Measurements from ENCODE around the gene TTC12. TPM values are rescaled to one million over a fixed set of nuclear protein-coding genes. Genes with fewer than 3 reads are reported as not detected.

TTC12 gene
- total and polyA plus RNA-seq, 12 donors: 3.3 to 18.0 (median 7.8) TPM

GRCh38 chr11:113369411-113369810 lies 55.0 kb downstream of the TTC12 start:
- Histone ChIP-seq H3K27ac (no peak overlapping the region), H3K4me1 (peaks cover 0 to 3% (median 0%) of the 10 kb centered on the region in 9 donors), H3K9me3 (no peaks in the 10 kb centered on the region), H3K27me3 (no peaks in the 10 kb centered on the region), H3K4me3 (no peak overlapping the region), H3K36me3 (peaks cover 0 to 62% (median 9%) of the 10 kb centered on the region in 9 donors)
- no peak for ATAC-seq
- no peak for DNase-seq
- intact Hi-C loops (cut with DNase I): loop anchor here in 1 of 10 donors (10.0 kb wide), 1 partner anchor 65 kb away; no protein-coding TSS in a partner anchor
- 76 to 81% methylated on average over 3 of the region's 3 CpGs for WGBS, 2 donors
- no peak for TF ChIP-seq CTCF (IDR thresholded peaks at IDR 0.05)

GRCh38 chr11:113370634-113371033 lies 56.3 kb downstream of the TTC12 start:
- DNase-seq (no peak), ATAC-seq (no peak)
- Histone ChIP-seq H3K27ac (no peak overlapping the region), H3K27me3 (no peaks in the 10 kb centered on the region), H3K36me3 (peaks cover 0 to 49% (median 8%) of the 10 kb centered on the region in 9 donors), H3K9me3 (no peaks in the 10 kb centered on the region), H3K4me1 (peaks cover 0 to 3% (median 0%) of the 10 kb centered on the region in 9 donors), H3K4me3 (no peak overlapping the region)
- WGBS, 2 donors: 64 to 65% methylated on average over 5 of the region's 5 CpGs
- TF ChIP-seq CTCF (IDR thresholded peaks at IDR 0.05): no peak
- intact Hi-C loops (cut with DNase I): no loop called here

GRCh38 chr11:113372309-113372708 lies 57.9 kb downstream of the TTC12 start:
- ATAC-seq: no peak
- WGBS, 2 donors: 80 to 81% methylated on average over 4 of the region's 4 CpGs
- no peak for TF ChIP-seq CTCF (IDR thresholded peaks at IDR 0.05)
- DNase-seq: no peak
- H3K4me1 ChIP-seq: peaks cover 0 to 3% (median 0%) of the 10 kb centered on the region in 9 donors
- H3K36me3 ChIP-seq: peaks cover 0 to 33% (median 4%) of the 10 kb centered on the region in 9 donors
- intact Hi-C loops (cut with DNase I): no loop called here
- H3K4me3 ChIP-seq: no peak overlapping the region
- H3K9me3 ChIP-seq: no peaks in the 10 kb centered on the region
- no peak overlapping the region for H3K27ac ChIP-seq
- H3K27me3 ChIP-seq: peaks cover 0 to under 1% (median 0%) of the 10 kb centered on the region in 7 donors

- Histone ChIP-seq H3K4me3 (no peak overlapping the region), H3K36me3 (peaks cover 0 to 23% (median 0%) of the 10 kb centered on the region in 9 donors), H3K4me1 (peaks cover 0 to 3% (median 0%) of the 10 kb centered on the region in 9 donors), H3K9me3 (no peaks in the 10 kb centered on the region), H3K27me3 (peaks cover 0 to 8% (median 0%) of the 10 kb centered on the region in 7 donors), H3K27ac (no peak overlapping the region)
- intact Hi-C loops (cut with DNase I): no loop called here
- ATAC-seq: peak in 1 of 8 donors; percentile 62
- DNase-seq: no peak
- 74 to 82% methylated on average over 3 of the region's 3 CpGs for WGBS, 2 donors
- no peak for TF ChIP-seq CTCF (IDR thresholded peaks at IDR 0.05)
Observed at GRCh38 chr11:113373306-113373705, 58.9 kb downstream of the TTC12 start.

All from heart right ventricle (tissue), 16 donors.